H54 (cell line): ENCODE results near the gene TFCP2L1.
A peak's percentile ranks its signal among the peaks of the same experiment; 100 is the strongest.
"Not testable (repeated sequence)": the region's sequence is repeated elsewhere in the genome, so short reads cannot be mapped to it uniquely, and the experiment has no call there.

Experiments
- DNase-seq: peaks from one replicate; pipeline ENCODE4 v3.0.0; 2011; ENCODE audit warnings: low spot score, mixed read lengths; ENCODE audit not compliant: insufficient read length
- FAIRE-seq: peaks from 3 replicates; lab custom pipeline; 2011; peaks lifted over from hg19 to GRCh38; lab: Jason Lieb, UNC
- POLR2A ChIP-seq: IDR thresholded peaks from 2 replicates; pipeline ENCODE4 v1.6.1; 2011; ENCODE audit warnings: low read depth, mild to moderate bottlenecking, low read length

Gene TFCP2L1

GRCh38 chr2:121237336-121237979 is 47.5 kb downstream of the TFCP2L1 start:
- FAIRE-seq (no peak), DNase-seq (no peak)
- TF ChIP-seq POLR2A: no peak

DNA sequence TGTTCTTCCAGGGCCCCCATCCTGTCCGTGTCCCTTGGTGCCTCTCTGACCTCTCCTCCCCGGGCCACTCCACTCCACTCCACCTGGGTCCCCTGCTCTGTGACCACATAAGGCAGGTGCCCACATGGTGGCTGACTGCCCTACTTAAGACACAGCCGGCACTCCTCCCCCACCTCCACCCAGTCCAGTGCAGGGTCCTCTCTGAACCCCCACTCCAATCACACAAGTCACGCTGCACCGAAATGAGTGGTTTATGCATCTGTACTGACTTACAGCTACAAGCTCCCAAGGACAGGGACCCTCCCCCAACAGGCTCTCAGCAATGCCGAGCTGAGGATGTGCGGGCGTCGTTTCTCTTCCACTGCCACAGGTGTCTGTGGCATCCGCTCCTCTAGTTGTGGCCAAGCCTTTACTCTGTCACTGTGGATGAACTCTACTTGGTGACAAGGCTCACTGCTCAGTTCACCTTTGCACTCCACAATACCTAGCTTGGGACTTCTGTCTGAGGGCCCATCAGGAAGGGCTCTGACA is 48.3 kb downstream of the TFCP2L1 start:
- TF ChIP-seq POLR2A: no peak
- DNase-seq (no peak), FAIRE-seq (no peak)

GRCh38 chr2:121236101-121236640 is 48.8 kb downstream of the TFCP2L1 start:
- no peak for DNase-seq
- TF ChIP-seq POLR2A: no peak
- FAIRE-seq: no peak

- FAIRE-seq (no peak), DNase-seq (no peak)
- no peak for TF ChIP-seq POLR2A
Measured at GRCh38 chr2:121235542-121235941, 49.5 kb downstream of the TFCP2L1 start.

- TF ChIP-seq POLR2A: no peak
- FAIRE-seq (no peak), DNase-seq (no peak)
Measured at GRCh38 chr2:121234791-121235190, 50.2 kb downstream of the TFCP2L1 start.

DNA sequence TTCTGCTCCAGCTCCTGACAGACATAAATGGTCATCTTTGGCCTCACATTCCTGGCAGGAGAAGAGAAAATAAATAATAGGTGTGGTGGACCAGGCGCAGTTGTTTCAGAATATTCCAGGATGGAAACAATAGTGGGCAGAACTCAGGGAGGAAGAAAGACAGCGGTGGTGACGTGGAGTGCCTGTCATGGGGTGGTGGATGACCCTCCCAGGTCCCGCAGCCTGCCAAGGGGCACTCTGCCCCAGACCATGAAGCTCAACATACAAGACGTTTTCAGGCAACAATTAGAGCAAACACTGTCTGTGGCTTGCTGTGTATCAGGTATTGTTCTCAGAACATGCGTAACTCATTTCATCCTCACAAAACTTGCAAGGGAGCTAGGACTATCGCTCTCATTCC is 50.9 kb downstream of the TFCP2L1 start:
- DNase-seq: no peak
- no peak for TF ChIP-seq POLR2A
- no peak for FAIRE-seq

DNA sequence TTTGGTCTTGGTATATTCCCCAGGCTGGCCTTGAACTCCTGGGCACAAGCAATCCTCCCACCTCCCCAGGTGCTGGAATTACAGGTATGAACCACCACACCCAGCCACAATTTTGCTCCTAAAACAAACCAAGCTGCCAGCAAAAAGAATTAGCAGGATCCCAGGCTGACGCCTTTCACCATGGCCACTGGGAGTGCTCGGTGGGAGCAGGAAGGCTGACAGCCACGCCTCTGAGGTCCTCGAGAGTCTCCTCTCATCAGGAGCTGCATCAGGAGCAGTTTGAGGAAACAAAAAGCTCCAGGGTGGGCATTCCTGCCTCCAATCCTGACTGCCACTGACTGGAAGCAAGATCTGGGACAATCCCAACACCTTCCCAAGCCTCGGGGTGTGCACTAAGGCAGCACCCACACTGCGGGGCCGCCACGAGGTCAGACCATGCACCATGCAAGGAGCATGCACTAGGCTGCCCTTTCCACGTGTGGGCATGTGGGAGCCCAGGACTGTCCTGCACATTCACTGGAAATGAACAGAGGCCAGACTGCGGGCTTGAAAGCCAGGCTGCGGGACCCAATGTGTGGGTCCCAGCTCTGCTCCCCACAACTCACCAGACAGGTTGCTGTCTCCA is 51.4 kb downstream of the TFCP2L1 start:
- no peak for DNase-seq
- TF ChIP-seq POLR2A: no peak
- no peak for FAIRE-seq

DNA sequence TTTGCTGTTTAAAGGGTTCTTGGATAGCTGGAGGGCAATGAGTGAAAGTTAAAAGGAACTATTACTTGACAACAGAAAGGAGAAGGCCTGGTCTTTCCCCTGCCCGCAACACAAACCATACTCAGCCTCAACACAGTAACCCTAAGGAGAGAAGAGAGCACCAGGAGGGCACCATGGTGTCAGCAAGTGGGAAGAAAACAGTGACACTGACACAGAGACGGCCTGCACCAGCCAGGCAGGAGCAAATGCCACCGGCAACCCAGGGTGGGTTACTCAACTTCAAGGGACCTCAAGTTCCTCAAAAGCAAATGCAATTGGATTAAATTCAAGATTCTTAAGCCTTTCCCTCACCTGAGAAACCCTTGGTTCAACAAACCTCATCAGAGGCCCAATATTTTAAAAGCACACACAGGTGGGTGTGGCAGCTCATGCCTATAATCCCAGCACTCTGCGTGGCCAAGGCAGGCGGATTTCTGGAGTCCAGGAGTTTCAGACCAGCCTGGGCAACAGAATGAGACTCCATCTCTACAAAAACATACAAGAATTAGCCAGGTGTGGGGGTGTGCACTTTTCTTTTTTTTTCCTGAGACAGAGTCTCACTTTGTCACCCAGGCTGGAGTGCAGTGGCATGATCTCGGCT is 52.3 kb downstream of the TFCP2L1 start:
- DNase-seq (no peak), FAIRE-seq (no peak)
- TF ChIP-seq POLR2A: no peak

DNA sequence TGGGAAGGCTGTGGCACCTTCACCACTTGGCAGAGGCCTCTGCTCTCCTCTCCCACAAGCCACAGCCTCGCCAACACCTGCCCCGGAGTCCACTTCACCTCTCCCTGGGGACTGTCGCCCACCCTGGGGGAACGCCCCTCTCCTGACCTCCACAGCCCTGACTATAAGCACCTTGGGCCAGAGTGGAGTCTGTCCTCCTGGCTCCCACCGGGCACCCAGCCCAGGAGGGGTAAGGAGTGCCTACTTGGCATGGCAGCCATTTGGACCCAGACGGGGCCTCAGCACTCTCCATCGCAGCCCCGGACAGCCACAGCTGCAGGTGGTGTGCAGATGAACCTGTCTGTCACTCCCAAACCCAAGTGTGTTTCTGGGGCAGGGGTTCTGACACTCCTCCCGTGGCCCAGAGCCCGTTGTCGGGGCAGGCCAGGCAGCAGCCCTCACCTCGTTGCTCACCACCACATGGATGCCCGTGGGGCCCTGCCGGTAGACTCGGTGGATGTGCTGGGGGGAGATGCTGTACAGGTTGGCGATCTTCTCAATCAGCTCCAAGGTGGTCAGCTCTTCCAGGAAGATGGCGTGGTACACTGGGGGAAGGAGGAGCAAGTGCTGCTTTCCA is 53.5 kb downstream of the TFCP2L1 start:
- TF ChIP-seq POLR2A: no peak
- FAIRE-seq (no peak), DNase-seq (no peak)

GRCh38 chr2:121228521-121228920 is 56.5 kb downstream of the TFCP2L1 start:
- DNase-seq (no peak), FAIRE-seq (no peak)
- TF ChIP-seq POLR2A: no peak

DNA sequence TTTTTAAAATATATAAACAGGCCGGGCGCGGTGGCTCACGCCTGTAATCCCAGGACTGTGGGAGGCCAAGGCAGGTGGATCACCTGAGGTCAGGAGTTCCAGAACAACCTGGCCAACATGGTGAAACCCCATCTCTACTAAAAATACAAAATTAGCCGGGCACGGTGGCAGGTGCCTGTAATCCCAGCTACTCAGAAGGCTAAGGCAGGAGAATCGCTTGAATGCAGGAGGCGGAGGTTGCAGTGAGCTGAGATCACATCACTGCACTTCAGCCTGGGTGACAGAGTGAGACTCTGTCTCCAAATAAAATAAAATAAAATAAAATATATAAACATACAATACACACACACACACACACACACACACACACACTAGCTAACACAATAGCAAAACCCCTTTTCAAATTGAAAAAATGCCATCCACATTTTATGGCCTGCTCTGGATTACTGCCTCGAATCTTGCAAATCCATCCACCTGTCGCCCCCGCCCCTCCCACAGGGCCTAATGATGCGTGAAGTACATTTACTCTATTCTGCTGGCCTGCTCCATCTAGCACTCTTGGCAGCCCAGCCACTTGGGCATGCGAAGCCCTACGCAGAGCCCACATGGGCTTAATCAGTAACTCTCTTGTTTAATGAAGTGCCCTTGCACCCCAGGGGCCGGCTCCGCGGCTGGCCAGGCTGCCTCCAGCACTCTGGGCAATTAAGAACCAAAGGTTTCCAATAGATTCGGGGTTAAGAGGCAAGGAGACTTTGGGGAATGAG is 57.4 kb downstream of the TFCP2L1 start:
- not testable (repeated sequence) for FAIRE-seq, DNase-seq

- FAIRE-seq, DNase-seq: not testable (repeated sequence)
Measured at GRCh38 chr2:121225681-121226080, 59.3 kb downstream of the TFCP2L1 start.

- TF ChIP-seq POLR2A: no peak
- DNase-seq: peak; percentile 63
- FAIRE-seq: peak; percentile 73
Measured at GRCh38 chr2:121220995-121221394, 64.0 kb downstream of the TFCP2L1 start.
